K562 (cell line): Measurements from ENCODE around the gene EPGN. TPM values are rescaled to one million over a fixed set of nuclear protein-coding genes. Genes with fewer than 3 reads are reported as not detected.

ENCODE experiments used
- ASH1L ChIP-seq: fragments of 450-650 bp; IDR thresholded peaks from 2 replicates; pipeline ENCODE4 v1.6.1; 2018; ENCODE audit warnings: borderline replicate concordance, mild to moderate bottlenecking, low read depth; ENCODE audit not compliant: partially characterized antibody
- ATF3 ChIP-seq, 2 experiments: fragments of 450-650 bp in 1 of 2; sonication (generic) in 1 of 2; formaldehyde crosslinking in 1 of 2; IDR thresholded peaks in 1 of 2; conservative IDR thresholded peaks in 1 of 2; 2 replicates each; pipeline versions ENCODE4 v1.6.1 to v1.8.1; 2016 to 2023; ENCODE audit warnings: mild to moderate bottlenecking in 2 of 2, moderate library complexity in 2 of 2, inconsistent platforms in 1 of 2, missing genetic modification reagents in 1 of 2
- BMI1 ChIP-seq: fragments of 150-350 bp; IDR thresholded peaks from 2 replicates; pipeline ENCODE4 v1.6.1; 2014; ENCODE audit warnings: low read length
- CHCHD3 ChIP-seq: fragments of 250-450 bp; sonication (Bioruptor Pico); IDR thresholded peaks from 2 replicates; pipeline ENCODE4 v2.1.2; 2022; ENCODE audit warnings: mild to moderate bottlenecking
- DLX4 ChIP-seq: fragments of 250-450 bp; sonication (Bioruptor Pico); IDR thresholded peaks from 2 replicates; pipeline ENCODE4 v1.6.1; 2021; ENCODE audit warnings: mild to moderate bottlenecking
- E4F1 ChIP-seq: fragments of 250-450 bp; sonication (Bioruptor Pico); IDR thresholded peaks from 2 replicates; pipeline ENCODE4 v1.5.0; 2021; ENCODE audit warnings: mild to moderate bottlenecking, borderline replicate concordance
- EHMT2 ChIP-seq: fragments of 450-650 bp; IDR thresholded peaks from 2 replicates; pipeline ENCODE4 v1.6.1; 2018; ENCODE audit warnings: antibody characterized with exemption
- HDAC1 ChIP-seq, 2 experiments: fragments of 450-650 bp; IDR thresholded peaks; 2 replicates each; pipeline ENCODE4 v1.6.1; 2016 to 2017; ENCODE audit warnings: inconsistent platforms in 1 of 2, mild to moderate bottlenecking in 1 of 2, moderate library complexity in 1 of 2
- ILK ChIP-seq: fragments of 450-650 bp; IDR thresholded peaks from 2 replicates; pipeline ENCODE4 v1.6.1; 2016; ENCODE audit warnings: missing genetic modification characterization, low read depth, mild to moderate bottlenecking, missing compliant biosample characterization, moderate library complexity, borderline replicate concordance
- KLF13 ChIP-seq: fragments of 450-650 bp; IDR thresholded peaks from 2 replicates; pipeline ENCODE4 v1.6.1; 2016; ENCODE audit warnings: missing genetic modification characterization, low read depth, mild to moderate bottlenecking, missing compliant biosample characterization, moderate library complexity, borderline replicate concordance
- MBD2 ChIP-seq: sonication (generic); IDR thresholded peaks from 2 replicates; pipeline ENCODE4 v1.6.1; 2016; ENCODE audit warnings: low read depth, borderline replicate concordance
- MLLT1 ChIP-seq, 2 experiments: fragments of 450-650 bp; IDR thresholded peaks; 2 replicates each; pipeline ENCODE4 v1.6.1; 2016
- RNF219 ChIP-seq: fragments of 250-450 bp; sonication (Bioruptor Pico); IDR thresholded peaks from 2 replicates; pipeline ENCODE4 v1.5.0; 2022; ENCODE audit warnings: mild to moderate bottlenecking
- SIX5 ChIP-seq, 2 experiments: IDR thresholded peaks; 2 replicates each; pipeline ENCODE4 v1.6.1; 2011; ENCODE audit warnings: low read length in 2 of 2, borderline replicate concordance in 1 of 2, low read depth in 1 of 2, mild to moderate bottlenecking in 1 of 2, moderate library complexity in 1 of 2; ENCODE audit not compliant: insufficient read depth in 1 of 2
- SMARCA4 ChIP-seq: fragments of 450-650 bp; IDR thresholded peaks from 2 replicates; pipeline ENCODE4 v1.6.1; 2016
- SMARCE1 ChIP-seq: fragments of 450-650 bp; IDR thresholded peaks from 2 replicates; pipeline ENCODE4 v1.7.1; 2016; ENCODE audit warnings: mild to moderate bottlenecking
- U2AF1 ChIP-seq: fragments of 200-400 bp; formaldehyde crosslinking; optimal IDR thresholded peaks from 2 replicates; pipeline ENCODE3; 2017; ENCODE audit warnings: mild to moderate bottlenecking, low read depth, low read length, moderate library complexity
- VEZF1 ChIP-seq: fragments of 200-800 bp; sonication (Bioruptor generic); IDR thresholded peaks from 2 replicates; pipeline ENCODE4 v1.6.1; 2017; ENCODE audit warnings: missing genetic modification characterization, missing compliant biosample characterization
- ZNF644 ChIP-seq: fragments of 200-800 bp; sonication (Bioruptor generic); IDR thresholded peaks from 2 replicates; pipeline ENCODE4 v1.6.1; 2016; ENCODE audit warnings: low read depth, missing genetic modification characterization, missing compliant biosample characterization
- polyA plus RNA-seq, 8 experiments: library from polyadenylated mRNA; depleted of rRNA in 4 of 8; stranded (reverse) in 5 of 8; unstranded in 3 of 8; fragments of >200 nt; fragmentation: Nextera tagmentation in 2 of 8; fragmentation: Illumina TruSeq in 1 of 8; extraction: Ambion mirVana in 2 of 8; extraction: Trizol in 1 of 8; gene quantifications; 2 replicates each; pipeline versions ENCODE4 v1.2.1 to v1.2.3, GENCODE V29; 2011 to 2014; ENCODE audit warnings: inconsistent platforms in 1 of 8, missing spikeins in 1 of 8
- total RNA-seq, 7 experiments: library from RNA; depleted of rRNA in 6 of 7; stranded (reverse); fragments of >200 nt in 6 of 7; fragmentation: Illumina TruSeq in 2 of 7; extraction: Trizol in 2 of 7; gene quantifications; 2 replicates each; pipeline versions ENCODE4 v1.2.1 to v1.2.3, GENCODE V29; 2011 to 2021; ENCODE audit warnings: low replicate concordance in 1 of 7

EPGN gene
- total and polyA plus RNA-seq, 9 of the 15 experiments (the other 6 are each of a cell fraction or from before 2014, with no cell fraction given): 0.10 to 0.56 TPM; not detected in 7

GRCh38 chr4:74330295-74330750, 22.1 kb downstream of the EPGN start (continued):
- TF ChIP-seq SIX5 (IDR thresholded peaks at IDR 0.05; ENCODE audit: borderline replicate concordance in 1 of 2, insufficient read depth in 1 of 2, low read depth in 1 of 2, low read length in 2 of 2) (no peak), RNF219 (CRISPR knock-in tag) (no peak), ATF3 (IDR thresholded peaks at IDR 0.05) (peak; percentile 72), ATF3 (CRISPR knock-in tag; conservative IDR thresholded peaks at IDR 0.05) (no peak), U2AF1 (no peak), ASH1L (no peak), MBD2 (no peak), SMARCE1 (peak; percentile 68), E4F1 (no peak), MLLT1 (IDR thresholded peaks at IDR 0.05) (peak; percentile 12 to 66; a peak in 3 of 4 replicates), BMI1 (no peak), DLX4 (no peak), KLF13 (tag) (no peak), SMARCA4 (peak; percentile 78), ZNF644 (tag) (no peak), ILK (no peak), HDAC1 (IDR thresholded peaks at IDR 0.05) (0 out of 4 replicates have a peak, but pooled peaks of 1 of the 2 experiments have one; percentile 12), EHMT2 (no peak), CHCHD3 (no peak), VEZF1 (CRISPR knock-in tag) (no peak)
